GM12875 (cell line): ENCODE data around the gene SNRK.

Experiments used
- H3K4me3 ChIP-seq: one replicate; pipeline ENCODE4 v1.5.1; 2011; ENCODE audit warnings: low read depth, low read length, control low read depth
- TF ChIP-seq, protein P1 (sequence below): IDR thresholded peaks from 2 replicates; pipeline ENCODE4 v1.5.1; 2011; ENCODE audit warnings: low read depth, mild to moderate bottlenecking, control low read depth, inconsistent platforms, low read length, moderate library complexity, borderline replicate concordance; ENCODE audit not compliant: insufficient read depth

The SNRK gene

DNA sequence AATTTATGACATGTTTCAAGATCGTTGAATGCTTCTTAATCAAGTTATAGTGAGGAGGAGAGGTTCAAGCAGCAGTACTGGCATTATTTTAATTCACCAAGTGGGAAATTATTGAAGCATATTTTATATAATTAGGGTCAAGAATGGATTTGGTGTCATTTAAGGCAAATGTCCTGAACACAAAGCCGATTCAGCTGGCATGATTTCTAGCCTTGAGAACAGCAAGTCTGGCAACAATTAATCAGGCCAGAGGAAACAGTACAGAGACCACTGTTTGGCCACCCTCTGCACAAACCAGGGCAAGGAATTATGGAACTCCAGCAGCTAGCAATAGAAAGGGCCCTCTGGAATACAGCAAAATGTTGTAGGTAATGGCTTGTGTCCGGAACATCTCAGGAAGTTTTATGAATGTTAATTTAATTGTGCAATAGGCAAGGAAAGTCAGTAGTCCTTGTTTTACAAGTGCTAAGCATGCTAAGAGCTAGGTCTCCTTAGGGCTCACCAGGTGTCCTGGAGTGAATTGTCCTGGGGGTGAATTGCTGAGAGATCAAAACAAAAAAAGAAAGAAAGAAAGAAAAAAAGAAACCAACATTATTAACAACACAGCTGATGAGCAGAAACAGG lies 38.7 kb upstream of the SNRK start:
- TF ChIP-seq, protein P1, sequence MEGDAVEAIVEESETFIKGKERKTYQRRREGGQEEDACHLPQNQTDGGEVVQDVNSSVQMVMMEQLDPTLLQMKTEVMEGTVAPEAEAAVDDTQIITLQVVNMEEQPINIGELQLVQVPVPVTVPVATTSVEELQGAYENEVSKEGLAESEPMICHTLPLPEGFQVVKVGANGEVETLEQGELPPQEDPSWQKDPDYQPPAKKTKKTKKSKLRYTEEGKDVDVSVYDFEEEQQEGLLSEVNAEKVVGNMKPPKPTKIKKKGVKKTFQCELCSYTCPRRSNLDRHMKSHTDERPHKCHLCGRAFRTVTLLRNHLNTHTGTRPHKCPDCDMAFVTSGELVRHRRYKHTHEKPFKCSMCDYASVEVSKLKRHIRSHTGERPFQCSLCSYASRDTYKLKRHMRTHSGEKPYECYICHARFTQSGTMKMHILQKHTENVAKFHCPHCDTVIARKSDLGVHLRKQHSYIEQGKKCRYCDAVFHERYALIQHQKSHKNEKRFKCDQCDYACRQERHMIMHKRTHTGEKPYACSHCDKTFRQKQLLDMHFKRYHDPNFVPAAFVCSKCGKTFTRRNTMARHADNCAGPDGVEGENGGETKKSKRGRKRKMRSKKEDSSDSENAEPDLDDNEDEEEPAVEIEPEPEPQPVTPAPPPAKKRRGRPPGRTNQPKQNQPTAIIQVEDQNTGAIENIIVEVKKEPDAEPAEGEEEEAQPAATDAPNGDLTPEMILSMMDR = no peak
- no peak overlapping the region for H3K4me3 ChIP-seq

DNA sequence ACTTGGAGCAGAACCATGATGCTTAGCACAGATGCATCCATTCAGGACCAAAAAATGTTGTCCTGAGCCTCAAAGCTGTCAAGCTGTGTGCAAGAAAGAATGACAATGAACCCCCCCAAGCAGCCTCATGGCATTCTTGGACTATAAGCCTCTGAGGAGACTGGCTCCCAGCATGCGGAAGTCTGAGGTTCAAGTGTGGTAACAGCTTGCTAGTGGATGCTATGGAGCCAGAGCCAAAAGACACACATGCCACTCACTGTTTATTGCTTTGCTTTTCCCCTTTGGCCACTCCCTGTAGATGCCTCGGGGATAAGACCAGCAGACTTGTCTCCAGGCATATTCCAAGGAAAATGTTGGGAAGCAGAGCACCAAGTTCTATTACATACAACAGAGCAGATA lies 38.2 kb upstream of the SNRK start:
- TF ChIP-seq, protein P1 = no peak

DNA sequence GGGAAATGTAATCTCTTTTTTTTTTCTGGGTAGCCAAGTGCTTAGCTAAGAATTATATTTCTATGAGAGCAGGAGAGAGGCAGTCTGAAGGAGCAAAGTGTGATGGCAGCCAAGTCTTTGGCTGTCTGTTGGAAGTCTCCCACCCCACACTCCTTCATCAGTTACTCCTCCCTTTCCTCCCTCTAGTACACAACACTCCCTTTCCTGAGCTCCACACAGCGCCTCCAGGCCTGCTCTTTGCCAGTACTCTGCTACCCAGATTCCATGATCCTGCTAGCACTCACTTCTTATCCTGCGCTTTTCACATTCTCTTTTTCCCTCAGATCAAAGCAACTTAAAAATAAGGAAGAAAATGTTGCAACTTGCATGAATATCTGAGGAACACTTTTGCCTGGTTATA lies 37.4 kb upstream of the SNRK start:
- no peak overlapping the region for H3K4me3 ChIP-seq
- TF ChIP-seq, protein P1 = no peak

More for the DNA sequence above, 38.2 kb upstream of the SNRK start:
- H3K4me3 ChIP-seq = no peak overlapping the region

DNA sequence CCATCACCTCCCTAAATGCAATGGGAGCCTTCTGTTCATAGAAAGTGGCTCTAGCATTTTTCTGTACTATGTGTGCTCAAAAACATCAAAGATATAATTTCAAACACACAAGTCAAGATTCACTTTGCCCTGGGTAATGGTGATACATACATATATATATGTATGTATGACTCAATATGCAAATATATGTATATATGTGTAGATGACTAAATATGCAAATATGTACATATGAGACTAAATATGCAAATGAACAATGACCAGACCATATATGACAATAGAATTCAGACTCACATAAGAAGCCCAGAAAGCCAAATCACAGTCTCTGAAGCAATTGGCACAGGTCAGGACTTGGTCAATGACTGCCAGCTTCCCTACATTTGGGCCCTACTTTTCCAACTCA lies 36.9 kb upstream of the SNRK start:
- TF ChIP-seq, protein P1 = no peak
- H3K4me3 ChIP-seq = no peak overlapping the region

DNA sequence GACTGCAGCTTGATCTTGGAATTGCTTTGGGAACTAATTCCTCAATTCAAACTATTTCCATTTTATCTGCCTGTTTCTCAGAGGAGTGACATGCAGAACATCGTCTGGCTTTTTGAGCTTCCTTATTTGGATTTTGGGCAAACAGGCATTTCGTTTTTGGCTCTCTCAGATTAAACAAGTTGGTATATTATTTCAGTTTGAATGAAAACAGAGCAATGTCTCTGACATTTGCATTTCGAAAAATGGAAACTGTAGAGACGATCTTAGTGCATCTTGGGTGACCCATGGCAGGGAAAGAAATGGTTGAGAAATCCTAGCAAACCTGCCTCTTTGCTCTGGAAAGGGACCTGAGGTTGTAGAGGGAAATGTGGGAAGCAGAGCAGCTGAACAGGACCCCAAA lies 33.0 kb upstream of the SNRK start:
- no peak overlapping the region for H3K4me3 ChIP-seq
- TF ChIP-seq, protein P1 = no peak

DNA sequence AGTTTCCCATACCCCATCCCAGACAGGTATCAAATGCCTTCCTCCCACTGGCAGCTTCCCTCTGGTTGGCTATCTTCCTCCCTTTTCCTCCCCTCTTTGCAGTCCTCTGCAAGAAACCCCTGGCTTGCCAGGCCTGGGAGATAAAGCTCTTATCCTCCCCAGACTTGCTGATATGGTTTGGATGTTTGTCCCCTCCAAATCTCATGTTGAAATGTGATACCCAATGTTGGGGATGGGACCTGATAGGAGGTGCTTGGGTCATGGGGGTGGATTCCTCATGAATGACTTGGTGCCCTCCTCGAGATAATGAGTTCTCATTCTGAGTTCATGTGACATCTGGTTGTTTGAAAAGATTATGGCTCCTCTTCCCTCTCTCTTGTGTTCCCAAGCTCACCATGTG lies 32.2 kb upstream of the SNRK start:
- TF ChIP-seq, protein P1 = no peak
- no peak overlapping the region for H3K4me3 ChIP-seq

DNA sequence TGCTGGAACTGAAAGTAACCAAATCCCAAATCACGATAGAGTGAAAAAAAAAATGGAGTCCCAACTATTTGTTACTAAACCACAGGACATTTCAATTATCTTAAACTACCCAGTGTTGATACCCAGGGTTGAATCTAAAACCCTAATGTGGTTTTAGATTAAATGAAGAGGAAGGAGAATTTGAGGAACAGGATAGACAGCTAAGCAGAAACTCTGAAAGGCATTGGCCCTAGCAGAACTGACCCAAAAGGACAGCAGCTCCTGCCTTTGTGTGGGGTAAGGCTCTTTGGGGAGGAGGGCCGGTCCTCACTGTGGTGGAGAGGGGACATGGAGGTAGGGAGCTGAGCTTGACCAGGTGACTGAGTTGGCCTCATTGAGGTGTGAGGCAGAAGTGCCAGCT lies 30.7 kb upstream of the SNRK start:
- no peak overlapping the region for H3K4me3 ChIP-seq
- TF ChIP-seq, protein P1 = no peak
